ENCODE results near the gene PARP12.

PARP12 gene

DNA sequence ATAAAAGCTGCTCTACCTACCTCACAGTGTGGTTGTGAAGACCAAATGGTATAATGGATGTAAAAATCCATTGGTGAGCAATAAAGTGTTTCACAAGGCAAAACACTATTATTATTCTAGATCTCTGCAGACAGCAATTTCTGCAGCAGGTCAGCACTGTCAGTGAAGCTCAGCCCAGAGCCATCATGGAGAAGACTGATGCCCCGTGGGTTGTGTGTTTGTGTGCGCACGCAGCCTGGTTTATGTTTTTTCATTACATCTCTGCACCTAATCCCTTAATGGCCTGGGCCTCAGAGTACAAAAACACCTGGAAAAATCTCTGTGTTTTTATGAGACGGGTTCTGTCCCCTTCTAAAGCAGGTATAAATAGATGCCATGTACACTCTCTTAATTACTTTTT, 64.2 kb downstream of the PARP12 start:
- Histone ChIP-seq H3K4me2 (ENCODE audit: low read length) (no peak overlapping the region), H3F3A (ENCODE audit: control insufficient read depth, insufficient read depth) (0 out of 2 replicates have a peak, but pooled peaks cover under 1% of the 10 kb centered on the region), H3K27ac (ENCODE audit: low read depth, low read length) (no peak overlapping the region), H3K36me3 (ENCODE audit: control insufficient read depth, low read length) (no peaks in the 10 kb centered on the region), H3K27me3 (ENCODE audit: control insufficient read depth, low read length) (peaks cover 16% of the 10 kb centered on the region), H3K4me3 (ENCODE audit: low read length) (no peak overlapping the region), H4K20me1 (ENCODE audit: control insufficient read depth, insufficient read depth, low read depth, low read length) (no peaks in the 10 kb centered on the region), H3K4me1 (ENCODE audit: control insufficient read depth, low read length) (no peaks in the 10 kb centered on the region), H3K79me2 (ENCODE audit: control insufficient read depth, low read length) (no peaks in the 10 kb centered on the region), H3K9me2 (replicated peaks; ENCODE audit: control insufficient read depth, low read length) (no peaks in the 10 kb centered on the region), H3K9me3 (ENCODE audit: control insufficient read depth, insufficient read depth, low read length) (no peaks in the 10 kb centered on the region)
- TF ChIP-seq EZH2phosphoT487 (IDR thresholded peaks at IDR 0.05; ENCODE audit: borderline replicate concordance, low read length), result no peak
- no peak for TF ChIP-seq CTCF (IDR thresholded peaks at IDR 0.05; ENCODE audit: low read depth, low read length, poor library complexity, severe bottlenecking)

DNA sequence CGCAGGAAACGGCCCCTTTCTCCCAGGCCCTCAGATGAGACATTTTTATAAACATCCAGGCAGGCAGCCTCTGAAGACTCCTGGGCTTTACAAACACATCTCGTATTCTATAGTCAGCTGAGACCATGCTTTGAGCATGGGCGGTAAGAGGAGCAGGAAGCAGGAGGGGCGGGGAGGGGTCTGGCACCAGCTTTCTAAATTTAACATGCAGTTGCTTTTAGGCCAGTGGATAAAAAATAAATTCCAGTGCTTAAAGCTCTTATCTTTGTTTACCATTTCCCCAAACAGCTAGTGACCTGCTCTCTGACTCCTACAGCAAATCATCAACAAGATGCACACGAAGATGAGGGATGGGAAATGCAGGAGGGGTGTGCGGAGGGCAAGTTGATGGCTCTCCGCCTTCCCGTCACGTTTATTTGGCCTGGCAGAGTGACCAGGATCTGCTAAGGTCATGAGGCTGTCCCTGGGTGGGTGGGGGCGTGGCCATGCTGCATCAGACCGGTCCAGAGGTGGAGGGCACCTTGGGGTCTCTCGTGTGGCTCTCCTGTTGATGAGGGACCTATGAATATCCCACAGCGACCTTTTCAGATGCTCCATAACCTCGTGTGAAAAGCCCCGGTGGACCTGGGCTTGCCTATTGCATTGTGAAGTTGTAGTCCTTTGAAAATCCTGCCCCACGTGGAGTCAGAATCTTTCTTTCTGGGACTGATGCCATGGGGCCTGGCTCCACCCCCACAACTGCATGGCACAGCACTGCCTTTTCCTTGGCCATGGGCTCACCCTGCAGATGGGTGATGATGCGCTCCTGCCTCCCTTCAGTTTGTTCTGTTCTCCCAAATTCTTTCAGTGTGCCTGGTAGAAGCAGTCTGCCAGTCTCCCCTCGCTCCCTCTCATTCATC, 67.5 kb downstream of the PARP12 start:
- peaks cover 2% of the 10 kb centered on the region; the same call in 1 of the 2 replicates for H3K4me1 ChIP-seq (ENCODE audit: control insufficient read depth, low read length)

GRCh38 chr7:139994356-139994755, 68.4 kb downstream of the PARP12 start:
- Histone ChIP-seq H4K20me1 (ENCODE audit: control insufficient read depth, insufficient read depth, low read depth, low read length) (no peaks in the 10 kb centered on the region), H3K27me3 (ENCODE audit: control insufficient read depth, low read length) (peaks cover 20% of the 10 kb centered on the region), H3K9me3 (ENCODE audit: control insufficient read depth, insufficient read depth, low read length) (no peaks in the 10 kb centered on the region), H3K27ac (ENCODE audit: low read depth, low read length) (no peak overlapping the region), H3F3A (ENCODE audit: control insufficient read depth, insufficient read depth) (no peaks in the 10 kb centered on the region), H3K79me2 (ENCODE audit: control insufficient read depth, low read length) (no peaks in the 10 kb centered on the region), H3K4me2 (ENCODE audit: low read length) (no peak overlapping the region), H3K4me1 (ENCODE audit: control insufficient read depth, low read length) (peaks cover 8% of the 10 kb centered on the region), H3K4me3 (ENCODE audit: low read length) (no peak overlapping the region), H3K36me3 (ENCODE audit: control insufficient read depth, low read length) (no peaks in the 10 kb centered on the region), H3K9me2 (replicated peaks; ENCODE audit: control insufficient read depth, low read length) (no peaks in the 10 kb centered on the region)
- no peak for TF ChIP-seq CTCF (IDR thresholded peaks at IDR 0.05; ENCODE audit: low read depth, low read length, poor library complexity, severe bottlenecking)
- TF ChIP-seq EZH2phosphoT487 (IDR thresholded peaks at IDR 0.05; ENCODE audit: borderline replicate concordance, low read length), result no peak

More for the DNA sequence above, 67.5 kb downstream of the PARP12 start:
- Histone ChIP-seq H3K27me3 (ENCODE audit: control insufficient read depth, low read length) (peaks cover 16% of the 10 kb centered on the region), H3K9me3 (ENCODE audit: control insufficient read depth, insufficient read depth, low read length) (no peaks in the 10 kb centered on the region), H3K27ac (ENCODE audit: low read depth, low read length) (no peak overlapping the region), H3F3A (ENCODE audit: control insufficient read depth, insufficient read depth) (no peaks in the 10 kb centered on the region), H3K4me2 (ENCODE audit: low read length) (no peak overlapping the region), H3K9me2 (replicated peaks; ENCODE audit: control insufficient read depth, low read length) (no peaks in the 10 kb centered on the region), H3K4me3 (ENCODE audit: low read length) (no peak overlapping the region), H4K20me1 (ENCODE audit: control insufficient read depth, insufficient read depth, low read depth, low read length) (no peaks in the 10 kb centered on the region), H3K36me3 (ENCODE audit: control insufficient read depth, low read length) (no peaks in the 10 kb centered on the region), H3K79me2 (ENCODE audit: control insufficient read depth, low read length) (no peaks in the 10 kb centered on the region)
- no peak for TF ChIP-seq CTCF (IDR thresholded peaks at IDR 0.05; ENCODE audit: low read depth, low read length, poor library complexity, severe bottlenecking)
- TF ChIP-seq EZH2phosphoT487 (IDR thresholded peaks at IDR 0.05; ENCODE audit: borderline replicate concordance, low read length), result no peak

Measured in DOHH2 (cell line).